H1 (cell line): ENCODE measurements around the gene MMP15. TPM values are rescaled to one million over a fixed set of nuclear protein-coding genes. Genes with fewer than 3 reads are reported as not detected.

ENCODE experiments used
- CTCF ChIA-PET: fragments of 300-600 bp; sonication (Branson Sonifier 250); formaldehyde crosslinking; loops from one replicate; lab custom pipeline; 2021; ENCODE audit not compliant: partially characterized antibody; lab: Charles Lee
- POLR2A ChIA-PET: fragments of 300-600 bp; sonication (Branson Sonifier 250); formaldehyde crosslinking; loops from one replicate; lab custom pipeline; 2021; ENCODE audit warnings: inconsistent platforms; ENCODE audit not compliant: partially characterized antibody; lab: Charles Lee
- DNase-seq, 2 experiments: peaks; one replicate each; pipeline versions ENCODE4 v3.0.0 to v3.0.0-alpha.2; 2010 to 2022; ENCODE audit warnings: low spot score in 2 of 2, low read depth in 1 of 2, mixed read lengths in 1 of 2
- FAIRE-seq: peaks from 2 replicates; lab custom pipeline; 2011; peaks lifted over from hg19 to GRCh38; lab: Jason Lieb, UNC
- H2AFZ ChIP-seq: 2 replicates; pipeline ENCODE4 v1.8.1; 2012; ENCODE audit warnings: low read length, inconsistent platforms
- H2AK5ac ChIP-seq: 2 replicates; pipeline ENCODE4 v1.6.1; 2013; ENCODE audit warnings: low read depth, low read length
- H2BK120ac ChIP-seq: replicated peaks from 2 replicates; pipeline ENCODE3; 2013; ENCODE audit warnings: low read depth, low read length, inconsistent platforms
- H2BK12ac ChIP-seq: 2 replicates; pipeline ENCODE4 v1.6.1; 2013; ENCODE audit warnings: low read depth, low read length
- H2BK15ac ChIP-seq: 2 replicates; pipeline ENCODE4 v1.6.1; 2013; ENCODE audit warnings: low read length
- H2BK20ac ChIP-seq: 2 replicates; pipeline ENCODE4 v1.6.1; 2013; ENCODE audit warnings: low read length
- H2BK5ac ChIP-seq: 2 replicates; pipeline ENCODE4 v1.6.1; 2013; ENCODE audit warnings: low read depth, low read length
- H3K14ac ChIP-seq: 2 replicates; pipeline ENCODE4 v1.6.1; 2013; ENCODE audit warnings: inconsistent platforms; ENCODE audit not compliant: insufficient read length
- H3K18ac ChIP-seq: 2 replicates; pipeline ENCODE4 v1.6.1; 2013; ENCODE audit warnings: low read length; ENCODE audit errors: extremely low read depth
- H3K23ac ChIP-seq: 2 replicates; pipeline ENCODE4 v1.6.1; 2013; ENCODE audit warnings: inconsistent platforms; ENCODE audit not compliant: insufficient read length
- H3K23me2 ChIP-seq: 2 replicates; pipeline ENCODE4 v1.6.1; 2013; ENCODE audit warnings: low read depth, low read length
- H3K27ac ChIP-seq: 2 replicates; pipeline ENCODE4 v1.6.1; 2011; ENCODE audit warnings: low read depth, low read length, inconsistent platforms
- H3K27me3 ChIP-seq, 4 experiments: replicated peaks in 1 of 4; 1 replicate in 1 of 4; 2 replicates in 3 of 4; pipeline versions ENCODE4 v1.6.1 to v1.8.1; 2011 to 2013; ENCODE audit warnings: low read length in 3 of 4, mild to moderate bottlenecking in 3 of 4, inconsistent platforms in 2 of 4, mixed read lengths in 2 of 4, moderate library complexity in 1 of 4; ENCODE audit not compliant: control insufficient read depth in 3 of 4, insufficient read depth in 3 of 4; ENCODE audit errors: extremely low read depth in 1 of 4
- H3K36me3 ChIP-seq, 4 experiments: 2 replicates each; pipeline versions ENCODE4 v1.6.1 to v1.8.1; 2011 to 2013; ENCODE audit warnings: mild to moderate bottlenecking in 4 of 4, low read length in 3 of 4, moderate library complexity in 2 of 4, control low read depth in 1 of 4, inconsistent platforms in 1 of 4; ENCODE audit not compliant: insufficient read depth in 4 of 4, control insufficient read depth in 2 of 4
- H3K4ac ChIP-seq: replicated peaks from 2 replicates; pipeline ENCODE3; 2013; ENCODE audit warnings: low read length, low read depth, mixed read lengths, inconsistent platforms; ENCODE audit not compliant: insufficient read length
- H3K4me1 ChIP-seq, 4 experiments: replicated peaks in 1 of 4; 1 replicate in 1 of 4; 2 replicates in 3 of 4; pipeline versions ENCODE4 v1.6.1 to v1.8.1; 2011 to 2013; ENCODE audit warnings: low read length in 3 of 4, inconsistent platforms in 2 of 4, mixed read lengths in 1 of 4; ENCODE audit not compliant: insufficient read depth in 4 of 4, control insufficient read depth in 3 of 4
- H3K4me2 ChIP-seq, 2 experiments: 2 replicates each; pipeline versions ENCODE4 v1.6.1 to v1.8.1; 2011 to 2013; ENCODE audit warnings: low read depth in 2 of 2, low read length in 2 of 2, control low read depth in 1 of 2, inconsistent platforms in 1 of 2, mild to moderate bottlenecking in 1 of 2; ENCODE audit not compliant: insufficient read depth in 1 of 2
- H3K4me3 ChIP-seq, 4 experiments: fragments of 200-600, 300-600 bp in 1 of 4; sonication (generic), shearing (Covaris generic), sonication (Bioruptor Twin) in 1 of 4; 2 replicates each; pipeline versions ENCODE4 v1.5.1 to v1.8.1; 2011 to 2016; ENCODE audit warnings: low read length in 4 of 4, low read depth in 3 of 4, control low read depth in 2 of 4, inconsistent platforms in 2 of 4, mild to moderate bottlenecking in 2 of 4, mixed read lengths in 1 of 4, moderate library complexity in 1 of 4; ENCODE audit not compliant: insufficient read depth in 2 of 4; ENCODE audit errors: extremely low read depth in 1 of 4
- H3K56ac ChIP-seq: replicated peaks from 2 replicates; pipeline ENCODE3; 2013; ENCODE audit warnings: low read depth, mild to moderate bottlenecking, mixed read lengths, low read length, inconsistent platforms; ENCODE audit not compliant: insufficient read length
- H3K79me1 ChIP-seq: 2 replicates; pipeline ENCODE4 v1.6.1; 2013; ENCODE audit warnings: low read depth, low read length, control low read depth
- H3K79me2 ChIP-seq, 2 experiments: 2 replicates each; pipeline versions ENCODE4 v1.6.1 to v1.8.1; 2012 to 2013; ENCODE audit warnings: low read length in 2 of 2, mild to moderate bottlenecking in 2 of 2, inconsistent platforms in 1 of 2; ENCODE audit not compliant: insufficient read depth in 2 of 2, control insufficient read depth in 1 of 2
- H3K9ac ChIP-seq, 4 experiments: replicated peaks in 1 of 4; 1 replicate in 1 of 4; 2 replicates in 3 of 4; pipeline versions ENCODE4 v1.6.1 to v1.8.1; 2011 to 2013; ENCODE audit warnings: low read depth in 3 of 4, low read length in 3 of 4, control low read depth in 2 of 4, mild to moderate bottlenecking in 2 of 4, moderate library complexity in 2 of 4, inconsistent platforms in 1 of 4; ENCODE audit errors: extremely low read depth in 1 of 4
- H3K9me3 ChIP-seq, 2 experiments: 2 replicates each; pipeline versions ENCODE4 v1.6.1 to v1.8.1; 2012 to 2013; ENCODE audit warnings: mild to moderate bottlenecking in 2 of 2, moderate library complexity in 2 of 2, control low read depth in 1 of 2, inconsistent platforms in 1 of 2, low read depth in 1 of 2, low read length in 1 of 2, mixed read lengths in 1 of 2; ENCODE audit not compliant: insufficient read depth in 2 of 2
- H4K20me1 ChIP-seq, 2 experiments: replicated peaks in 1 of 2; 2 replicates each; pipeline versions ENCODE3 to v1.8.1; 2011 to 2013; ENCODE audit warnings: inconsistent platforms in 2 of 2, low read length in 2 of 2, mild to moderate bottlenecking in 1 of 2; ENCODE audit not compliant: insufficient read depth in 2 of 2, control insufficient read depth in 1 of 2
- H4K5ac ChIP-seq: 2 replicates; pipeline ENCODE4 v1.6.1; 2013; ENCODE audit warnings: low read length, low read depth, mixed read lengths, inconsistent platforms; ENCODE audit not compliant: insufficient read length
- H4K8ac ChIP-seq: 2 replicates; pipeline ENCODE4 v1.8.0; 2013; ENCODE audit warnings: mild to moderate bottlenecking, moderate library complexity, low read length, inconsistent platforms; ENCODE audit not compliant: insufficient read depth; ENCODE audit errors: extremely low read depth
- H4K91ac ChIP-seq: replicated peaks from 2 replicates; pipeline ENCODE3; 2013; ENCODE audit warnings: low read length, mixed read lengths, inconsistent platforms; ENCODE audit not compliant: insufficient read length
- BACH1 ChIP-seq: IDR thresholded peaks from 2 replicates; pipeline ENCODE4 v1.6.1; 2012; ENCODE audit warnings: low read length, improper control_type of control experiment
- BCL11A ChIP-seq, 2 experiments: IDR thresholded peaks; one replicate each; pipeline ENCODE4 v1.6.1; 2011; ENCODE audit warnings: low read depth in 2 of 2, low read length in 2 of 2, mild to moderate bottlenecking in 2 of 2
- BRCA1 ChIP-seq: IDR thresholded peaks from 2 replicates; pipeline ENCODE4 v1.6.1; 2012; ENCODE audit warnings: low read depth, low read length, improper control_type of control experiment
- HDAC2 ChIP-seq, 2 experiments: fragments of 300-600 bp in 1 of 2; sonication (generic) in 1 of 2; IDR thresholded peaks; 2 replicates each; pipeline ENCODE4 v1.6.1; 2011 to 2012; ENCODE audit warnings: low read depth in 2 of 2, low read length in 2 of 2, mild to moderate bottlenecking in 2 of 2, moderate library complexity in 2 of 2, borderline replicate concordance in 1 of 2, inconsistent platforms in 1 of 2
- JUN ChIP-seq: IDR thresholded peaks from 2 replicates; pipeline ENCODE4 v1.6.1; 2011; ENCODE audit warnings: low read depth, mild to moderate bottlenecking, improper control_type of control experiment, low read length
- KDM1A ChIP-seq: fragments of 200-600, 300-600 bp; sonication (generic); IDR thresholded peaks from 2 replicates; pipeline ENCODE4 v1.7.1; 2016; ENCODE audit warnings: mild to moderate bottlenecking, low read length, borderline replicate concordance
- POLR2AphosphoS5 ChIP-seq: IDR thresholded peaks from 2 replicates; pipeline ENCODE4 v1.6.1; 2011; ENCODE audit warnings: low read depth, low read length
- POU5F1 ChIP-seq: IDR thresholded peaks from 2 replicates; pipeline ENCODE4 v1.6.1; 2011; ENCODE audit warnings: low read depth, mild to moderate bottlenecking, low read length, moderate library complexity
- TAF1 ChIP-seq: IDR thresholded peaks from 2 replicates; pipeline ENCODE4 v1.6.1; 2011; ENCODE audit warnings: mild to moderate bottlenecking, low read depth, low read length
- ZNF274 ChIP-seq: IDR thresholded peaks from 2 replicates; pipeline ENCODE4 v1.7.0; 2012; ENCODE audit warnings: low read length, borderline replicate concordance; ENCODE audit errors: extremely low read depth
- WGBS, 2 experiments: shearing (Covaris generic) in 1 of 2; methylation state at CpG; one replicate each; pipeline versions ENCODE4 v1.1.6 to v1.1.7; 2013 to 2015; ENCODE audit warnings: low lambda C conversion rate in 2 of 2, mixed read lengths in 2 of 2, inconsistent platforms in 1 of 2, low coverage in 1 of 2, missing lambda C conversion rate in 1 of 2; ENCODE audit not compliant: insufficient replicate concordance in 2 of 2, insufficient coverage in 1 of 2, insufficient read length in 1 of 2; ENCODE audit errors: extremely low coverage in 1 of 2, missing lambda C conversion rate in 1 of 2; 5-methylcytosine and 5-hydroxymethylcytosine counted together
- polyA plus RNA-seq, 7 experiments: library from polyadenylated mRNA; depleted of rRNA in 3 of 7; stranded (reverse) in 5 of 7; unstranded in 2 of 7; fragments of >200 nt in 5 of 7; fragments of 200-250 nt in 2 of 7; gene quantifications; 1 replicate in 5 of 7; 2 replicates in 1 of 7; 4 replicates in 1 of 7; pipeline versions ENCODE4 v1.2.1 to v1.2.3, GENCODE V29; 2011 to 2013; ENCODE audit warnings: missing spikeins in 2 of 7, mixed read lengths in 2 of 7
- total RNA-seq: library from RNA; stranded (reverse); fragmentation: NEBNext Ultra II Directional; extraction: Animal tissue kit (Norgen Biotek cat#: 25700); gene quantifications from 2 replicates; pipeline ENCODE4 v1.2.1, GENCODE V29; 2021
- TF ChIP-seq, protein P1 (sequence below), 3 experiments: IDR thresholded peaks; 1 replicate in 2 of 3; 2 replicates in 1 of 3; pipeline versions ENCODE4 v1.5.1 to v1.6.1; 2011; ENCODE audit warnings: low read length in 3 of 3, mild to moderate bottlenecking in 3 of 3, inconsistent platforms in 2 of 3, low read depth in 1 of 3, moderate library complexity in 1 of 3; ENCODE audit not compliant: insufficient read depth in 1 of 3; ENCODE audit errors: control extremely low read depth in 1 of 3

Gene MMP15
- total and polyA plus RNA-seq, 2 of the 8 experiments (the other 6 are each of a cell fraction or from before 2014, with no cell fraction given) = 38.5 to 42.2 TPM

DNA sequence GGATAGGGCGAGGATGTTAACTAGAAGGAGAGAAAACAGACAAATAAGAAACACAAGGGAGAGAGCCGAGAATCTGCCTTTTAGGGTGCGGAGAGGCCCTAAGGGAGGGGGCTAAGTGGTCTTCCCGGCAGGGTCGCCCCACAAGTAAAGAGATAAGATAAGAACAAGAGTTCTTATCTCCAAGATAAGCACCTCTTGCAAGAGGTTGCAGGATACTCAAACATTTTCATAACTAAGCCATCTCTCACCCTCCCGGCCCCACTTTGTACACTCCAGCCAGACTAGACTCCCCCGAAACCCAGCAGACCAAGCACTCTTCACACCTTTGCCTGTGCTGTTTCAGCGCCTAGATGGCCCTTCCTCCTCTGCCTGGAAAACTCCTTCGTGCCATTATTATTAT, 39.4 kb upstream of the MMP15 start:
- POLR2A ChIA-PET = interaction anchor here (1.5 kb wide), 1 partner anchor 15 kb away, joined by 5 read pairs; the partner anchor contains the start of gene USB1
- no peak overlapping the region for H3K56ac ChIP-seq
- no peak for DNase-seq
- 70% methylated on average over 9 of the region's 9 CpGs; no CpG with 5 or more reads in 1 of the 2 experiments for WGBS, 2 experiments
- H3K14ac ChIP-seq = no peak overlapping the region
- no peak overlapping the region for H2BK5ac ChIP-seq
- H2BK120ac ChIP-seq = no peak overlapping the region
- no peak overlapping the region for H4K5ac ChIP-seq
- peak overlapping the region; percentile 60 to 80 (median 72); a peak in 7 of 8 replicates for H3K4me3 ChIP-seq
- H4K91ac ChIP-seq = no peak overlapping the region
- H3K9ac ChIP-seq = no peak overlapping the region
- no peaks in the 10 kb centered on the region for H3K9me3 ChIP-seq
- no peak overlapping the region for H2BK20ac ChIP-seq
- no peak overlapping the region for H3K27ac ChIP-seq
- no peak overlapping the region for H3K23ac ChIP-seq
- CTCF ChIA-PET = interaction anchor here (1.0 to 26.3 kb wide), 6 partner anchors 11 to 229 kb away, joined by 3 to 305 read pairs (median 4); partner anchors contain the start of gene ZNF319
- H2BK12ac ChIP-seq = no peak overlapping the region
- no peak overlapping the region for H3K18ac ChIP-seq
- peaks cover 2 to 33% (median 19%) of the 10 kb centered on the region in 4 experiments for H3K27me3 ChIP-seq
- H3K4me1 ChIP-seq = peaks cover 0 to 11% (median 3%) of the 10 kb centered on the region in 4 experiments; a peak in 3 of 7 replicates
- no peak overlapping the region for H2BK15ac ChIP-seq
- peak overlapping the region; percentile 84 to 93 for H3K4me2 ChIP-seq
- H3K79me2 ChIP-seq = no peaks in the 10 kb centered on the region
- H4K20me1 ChIP-seq = peaks cover 0 to 1% of the 10 kb centered on the region in 2 experiments
- no peak overlapping the region for H2AFZ ChIP-seq
- H3K79me1 ChIP-seq = no peaks in the 10 kb centered on the region
- H3K36me3 ChIP-seq = no peaks in the 10 kb centered on the region
- H4K8ac ChIP-seq = no peak overlapping the region; the same call in 1 of the 2 replicates
- FAIRE-seq = no peak
- H2AK5ac ChIP-seq = no peak overlapping the region
- H3K4ac ChIP-seq = no peak overlapping the region
- peaks cover 12% of the 10 kb centered on the region; the same call in 1 of the 2 replicates for H3K23me2 ChIP-seq
- TF ChIP-seq BRCA1 = no peak
- no peak for TF ChIP-seq BACH1
- TF ChIP-seq HDAC2 (IDR thresholded peaks at IDR 0.05; ENCODE audit: borderline replicate concordance in 1 of 2, low read depth in 2 of 2, low read length in 2 of 2) = no peak
- TF ChIP-seq KDM1A = no peak
- no peak for TF ChIP-seq TAF1
- TF ChIP-seq JUN = no peak
- TF ChIP-seq POU5F1 = no peak
- TF ChIP-seq POLR2AphosphoS5 = no peak
- TF ChIP-seq BCL11A (IDR thresholded peaks at IDR 0.05; ENCODE audit: low read depth in 2 of 2, low read length in 2 of 2) = no peak
- TF ChIP-seq ZNF274 = no peak
- TF ChIP-seq, protein P1, sequence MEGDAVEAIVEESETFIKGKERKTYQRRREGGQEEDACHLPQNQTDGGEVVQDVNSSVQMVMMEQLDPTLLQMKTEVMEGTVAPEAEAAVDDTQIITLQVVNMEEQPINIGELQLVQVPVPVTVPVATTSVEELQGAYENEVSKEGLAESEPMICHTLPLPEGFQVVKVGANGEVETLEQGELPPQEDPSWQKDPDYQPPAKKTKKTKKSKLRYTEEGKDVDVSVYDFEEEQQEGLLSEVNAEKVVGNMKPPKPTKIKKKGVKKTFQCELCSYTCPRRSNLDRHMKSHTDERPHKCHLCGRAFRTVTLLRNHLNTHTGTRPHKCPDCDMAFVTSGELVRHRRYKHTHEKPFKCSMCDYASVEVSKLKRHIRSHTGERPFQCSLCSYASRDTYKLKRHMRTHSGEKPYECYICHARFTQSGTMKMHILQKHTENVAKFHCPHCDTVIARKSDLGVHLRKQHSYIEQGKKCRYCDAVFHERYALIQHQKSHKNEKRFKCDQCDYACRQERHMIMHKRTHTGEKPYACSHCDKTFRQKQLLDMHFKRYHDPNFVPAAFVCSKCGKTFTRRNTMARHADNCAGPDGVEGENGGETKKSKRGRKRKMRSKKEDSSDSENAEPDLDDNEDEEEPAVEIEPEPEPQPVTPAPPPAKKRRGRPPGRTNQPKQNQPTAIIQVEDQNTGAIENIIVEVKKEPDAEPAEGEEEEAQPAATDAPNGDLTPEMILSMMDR (IDR thresholded peaks at IDR 0.05; ENCODE audit: control extremely low read depth in 1 of 3, insufficient read depth in 1 of 3, low read depth in 1 of 3, low read length in 3 of 3) = no peak
